GM12873 (cell line): Measurements from ENCODE around the gene DTHD1.

ENCODE experiments used
- CTCF ChIP-seq: IDR thresholded peaks from 2 replicates; pipeline ENCODE4 v1.5.1; 2012; ENCODE audit warnings: low read depth, mild to moderate bottlenecking, moderate library complexity, low read length, control low read depth; ENCODE audit not compliant: insufficient read depth; ENCODE audit errors: missing control alignments

The DTHD1 gene

GRCh38 chr4:36286481-36286871 lies 5.1 kb downstream of the DTHD1 start:
- TF ChIP-seq CTCF: no peak

- TF ChIP-seq CTCF: no peak
Measured at GRCh38 chr4:36288731-36289426, 7.5 kb downstream of the DTHD1 start.

GRCh38 chr4:36290641-36291040 lies 9.2 kb downstream of the DTHD1 start:
- TF ChIP-seq CTCF: no peak

- TF ChIP-seq CTCF: no peak
Measured at GRCh38 chr4:36292556-36293188, 11.3 kb downstream of the DTHD1 start.

GRCh38 chr4:36301127-36301526 lies 19.7 kb downstream of the DTHD1 start:
- TF ChIP-seq CTCF: no peak

GRCh38 chr4:36303426-36304137 lies 22.2 kb downstream of the DTHD1 start:
- TF ChIP-seq CTCF: no peak

- no peak for TF ChIP-seq CTCF
Measured at GRCh38 chr4:36304138-36304681, 22.8 kb downstream of the DTHD1 start.
